Stimulated activated CD8-positive, alpha-beta memory T cell treated with anti-CD3 and anti-CD28 coated beads, Interleukin-4, amount 100 ng/mL, for 1 hour (primary cell): ENCODE results near the gene MACROD2.

Source experiments
- DNase-seq, 2 donors: peaks; one replicate each; pipeline ENCODE4 v3.0.0-alpha.2; 2020; ENCODE audit warnings: low read depth in 2 of 2, low spot score in 1 of 2

Gene MACROD2

DNA sequence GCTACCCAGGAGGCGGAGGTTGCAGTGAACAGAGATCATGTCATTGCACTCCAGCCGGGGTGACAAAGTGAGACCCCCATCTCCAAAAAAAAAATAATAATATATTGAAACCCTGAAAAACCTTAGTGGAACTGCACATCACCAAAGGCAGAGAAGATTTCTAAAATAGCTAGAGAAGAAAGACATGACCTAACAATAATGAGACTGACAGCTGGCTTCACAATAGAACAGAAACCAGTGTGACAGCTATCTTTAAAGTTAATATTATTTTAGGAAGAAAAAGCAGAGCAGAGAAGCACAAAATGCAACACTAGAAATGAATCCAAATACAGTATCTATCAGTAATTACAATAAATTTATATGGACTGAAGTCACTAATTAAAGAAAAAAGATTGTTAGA lies 409.2 kb downstream of the MACROD2 start:
- DNase-seq = no peak

DNA sequence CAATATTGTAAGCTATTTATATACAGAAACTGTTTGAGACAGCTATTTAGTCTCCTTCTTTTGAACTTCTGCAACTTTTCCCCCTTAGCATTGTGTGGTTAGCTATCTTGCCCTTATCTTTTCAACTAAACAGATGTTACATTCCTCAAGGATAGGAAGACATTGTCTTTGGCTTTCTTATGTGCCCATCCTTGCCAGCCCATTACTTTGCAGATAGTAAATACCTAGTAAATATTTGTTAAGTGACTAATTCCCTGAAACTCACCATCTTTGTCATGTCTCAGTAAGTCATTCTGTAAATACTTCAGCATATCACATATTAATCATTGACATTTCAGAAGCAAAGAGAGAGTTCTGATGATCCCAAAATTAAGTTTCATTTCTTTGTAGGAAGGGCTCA lies 411.2 kb downstream of the MACROD2 start:
- DNase-seq = no peak

DNA sequence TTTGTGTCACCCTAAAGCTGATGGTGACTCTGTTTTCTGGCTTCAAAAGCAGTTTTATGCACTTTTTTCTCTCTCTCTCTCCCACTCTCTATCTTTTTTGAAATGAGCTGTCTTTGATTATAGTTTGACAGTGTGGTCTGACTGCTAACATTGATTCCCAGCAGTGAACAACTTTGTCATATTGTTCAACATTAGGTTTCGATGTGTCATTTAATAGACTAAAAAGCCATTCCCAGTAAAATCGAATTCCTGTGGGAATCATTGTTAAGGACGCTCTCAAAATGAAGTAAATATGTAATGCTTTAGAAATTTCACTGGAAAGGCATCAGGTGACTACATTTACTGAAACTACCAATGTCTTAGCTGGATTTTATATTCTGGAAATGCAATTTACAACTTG lies 412.0 kb downstream of the MACROD2 start:
- no peak for DNase-seq

DNA sequence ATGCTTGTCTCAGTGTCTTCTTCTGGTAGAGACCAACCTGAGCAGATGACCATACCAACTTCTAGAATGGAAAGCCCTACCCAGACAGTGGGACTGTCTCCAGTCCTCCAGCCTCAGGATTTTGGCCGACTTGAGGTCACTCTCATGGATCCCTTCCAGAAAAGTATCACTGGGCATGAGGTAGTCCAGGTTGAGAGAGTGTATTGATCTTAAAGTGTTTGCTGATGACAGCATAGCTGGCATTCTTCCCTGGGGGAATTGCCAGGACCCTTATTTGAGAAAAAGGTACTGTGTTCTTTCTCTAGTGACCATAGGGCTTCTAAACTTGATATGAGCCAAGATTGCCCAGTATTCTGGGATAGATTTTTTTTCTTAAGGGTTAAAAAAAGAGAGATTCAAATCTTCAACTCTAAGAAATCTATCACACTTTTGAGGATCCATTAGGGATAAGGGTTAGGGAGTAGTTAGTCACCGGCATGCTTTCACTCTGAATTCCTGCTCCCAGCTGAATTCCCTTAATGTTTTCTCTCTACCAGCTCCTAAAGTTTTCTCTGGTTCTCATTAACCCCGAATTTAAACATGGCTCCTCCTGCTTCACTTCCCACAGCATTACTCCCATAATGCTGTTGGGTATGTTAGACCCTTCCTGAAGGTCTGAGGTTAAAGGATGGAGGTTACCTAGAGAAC lies 415.7 kb downstream of the MACROD2 start:
- no peak for DNase-seq

DNA sequence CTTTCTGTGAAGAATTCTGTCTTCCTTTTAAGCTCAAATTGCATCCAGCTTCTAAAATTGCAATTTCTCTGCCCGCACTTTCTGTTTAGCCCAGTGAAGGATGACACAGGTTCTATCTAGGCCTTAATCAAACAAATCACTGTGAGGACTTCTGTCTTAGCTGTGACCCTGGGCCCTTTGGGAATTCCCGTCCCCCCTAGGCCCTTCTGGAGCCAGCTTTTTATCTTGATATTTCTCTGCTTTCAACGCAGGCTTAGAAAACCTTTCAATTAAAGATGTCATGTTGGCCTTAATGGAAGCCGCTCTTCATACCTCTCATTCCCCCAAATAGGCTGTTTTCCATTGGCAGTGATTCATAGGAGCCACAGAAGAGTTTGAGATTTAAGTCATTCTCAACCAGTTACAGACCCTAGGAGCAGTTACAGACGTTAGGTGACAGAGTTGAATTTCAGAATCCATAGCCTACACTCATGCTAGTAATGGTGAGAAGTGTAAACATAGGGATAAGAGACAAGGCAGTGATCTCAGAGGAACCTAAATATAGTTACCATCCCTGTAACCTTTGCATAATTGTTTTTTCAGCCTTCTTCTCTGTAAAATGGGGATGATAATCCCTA lies 416.9 kb downstream of the MACROD2 start:
- DNase-seq = no peak

DNA sequence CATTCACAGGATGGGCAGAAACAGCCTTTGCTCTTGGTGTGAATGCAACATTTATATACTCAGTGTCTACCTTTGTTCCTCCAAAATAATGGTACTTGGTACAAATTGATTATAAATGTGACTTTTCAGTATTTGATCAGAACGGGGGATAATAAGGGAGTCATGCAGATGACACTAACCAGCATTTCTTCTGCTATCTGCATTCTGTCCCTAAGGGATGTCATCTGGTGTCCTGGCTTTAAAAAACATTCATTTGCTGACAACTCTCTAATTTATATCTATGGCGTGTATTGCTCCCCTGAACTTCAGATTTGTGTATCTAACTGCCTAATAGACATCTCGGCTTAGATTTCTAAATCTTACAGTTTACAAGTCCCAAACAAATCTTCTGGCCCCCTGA lies 418.5 kb downstream of the MACROD2 start:
- no peak for DNase-seq

DNA sequence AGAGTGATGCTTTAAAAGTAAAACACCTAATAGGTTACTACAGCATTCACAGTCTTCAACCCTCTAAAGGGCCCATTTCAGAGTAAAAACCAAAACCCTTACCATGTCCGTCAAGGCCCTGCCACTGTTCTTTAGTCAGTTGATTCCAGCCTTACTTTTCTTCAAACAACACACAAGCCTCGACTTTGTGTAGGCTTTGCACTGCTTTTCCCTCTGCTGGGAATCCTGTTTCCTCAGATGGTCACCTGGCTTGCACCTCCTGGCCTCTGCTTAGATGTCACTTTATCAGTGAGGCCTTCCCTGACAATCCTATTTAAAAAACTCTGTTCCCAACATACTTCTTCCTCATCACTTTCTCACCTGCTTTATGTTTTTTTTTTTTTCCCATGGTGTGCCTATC lies 419.2 kb downstream of the MACROD2 start:
- DNase-seq = no peak

DNA sequence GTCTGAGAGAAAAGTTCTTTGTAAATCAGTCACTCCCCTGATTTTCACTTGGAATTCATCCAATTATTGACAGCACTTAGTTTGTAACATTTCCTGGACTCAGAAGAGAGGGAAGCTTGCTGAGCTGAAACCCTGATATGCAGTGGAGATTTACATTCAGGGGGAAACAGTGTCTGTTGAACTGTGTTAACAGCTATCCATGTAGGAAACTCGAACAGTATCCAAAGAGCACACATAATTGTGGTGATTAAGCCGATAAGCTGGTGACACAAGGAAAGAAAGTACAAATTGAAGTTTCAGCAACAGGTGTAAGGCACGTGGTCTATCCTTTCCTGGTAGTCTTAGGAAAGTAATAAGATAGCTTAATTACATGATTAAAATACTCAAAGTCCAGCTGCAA lies 420.2 kb downstream of the MACROD2 start:
- no peak for DNase-seq

DNA sequence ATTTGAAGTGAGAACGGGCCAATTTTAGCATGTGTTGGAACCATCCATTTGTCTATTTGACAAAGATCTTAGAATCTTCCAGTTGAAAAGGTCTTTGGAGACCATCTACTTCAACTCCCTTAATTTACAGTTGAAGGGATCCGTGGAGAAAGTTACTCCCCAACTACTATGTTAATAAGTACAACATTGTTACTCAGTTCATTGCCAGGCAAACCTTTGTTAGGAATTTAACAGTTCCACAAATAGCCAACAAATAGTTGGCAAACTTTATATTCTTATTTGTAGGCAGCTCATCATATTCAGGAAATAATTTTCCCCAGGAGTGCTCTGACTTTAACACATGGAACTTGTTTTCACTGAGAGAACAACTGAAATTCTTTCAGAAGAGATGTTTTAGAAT lies 423.1 kb downstream of the MACROD2 start:
- no peak for DNase-seq

DNA sequence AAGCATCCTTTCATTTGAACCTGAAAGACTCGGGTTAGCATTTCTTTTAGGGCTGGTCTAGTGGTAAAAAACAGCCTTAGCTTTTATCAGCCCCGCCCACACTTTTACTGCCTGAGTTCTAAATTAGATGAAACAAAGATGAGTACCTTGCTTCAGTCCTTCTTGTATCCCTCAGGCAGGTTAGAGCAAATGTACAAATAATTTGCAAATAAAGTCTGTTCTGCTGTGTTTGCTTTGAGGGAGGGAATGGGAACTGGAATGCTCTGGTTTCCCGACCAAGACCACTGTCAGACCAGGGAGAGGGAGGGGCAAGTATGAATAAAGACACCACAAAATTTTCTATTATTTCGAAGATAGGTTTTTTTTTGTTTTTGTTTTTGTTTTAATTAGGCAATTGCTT lies 427.6 kb downstream of the MACROD2 start:
- no peak for DNase-seq

DNA sequence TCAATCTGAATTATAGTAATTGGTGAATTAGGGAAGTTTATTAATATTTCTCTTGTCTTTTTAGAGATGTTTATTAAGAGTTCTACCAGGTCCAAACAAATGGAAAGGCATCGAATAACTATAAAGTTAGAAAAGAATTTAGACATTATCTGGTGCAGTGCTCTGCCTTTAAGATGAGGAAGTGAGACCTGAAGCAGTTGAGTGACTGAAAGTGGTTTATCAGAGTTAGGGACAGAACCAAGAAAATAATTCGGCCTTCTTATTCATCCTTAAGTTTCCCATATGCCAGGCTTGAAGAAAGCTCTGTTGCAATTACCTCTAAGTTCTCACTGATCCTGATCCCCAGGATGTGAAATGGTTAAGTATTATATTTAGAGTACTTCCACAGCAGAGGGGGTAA lies 436.3 kb downstream of the MACROD2 start:
- DNase-seq = no peak

DNA sequence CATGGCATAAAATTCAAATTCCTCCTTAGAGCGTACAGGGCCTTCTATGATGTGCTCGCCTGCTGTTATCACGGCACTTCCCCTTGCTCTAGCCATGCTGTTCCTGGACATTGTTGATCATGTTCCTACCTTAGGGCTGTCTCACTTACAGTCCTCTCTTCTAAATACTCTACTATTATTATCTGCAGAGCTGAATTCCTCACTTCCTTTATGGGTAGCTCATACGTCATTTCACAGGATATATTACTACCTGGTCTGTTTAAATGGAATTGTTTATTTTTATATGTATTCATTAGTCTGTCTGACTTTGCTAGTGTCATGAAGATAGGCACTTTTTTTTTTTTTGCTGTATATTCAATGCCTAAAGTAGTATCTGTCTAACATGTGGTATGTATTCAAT lies 436.8 kb downstream of the MACROD2 start:
- no peak for DNase-seq

DNA sequence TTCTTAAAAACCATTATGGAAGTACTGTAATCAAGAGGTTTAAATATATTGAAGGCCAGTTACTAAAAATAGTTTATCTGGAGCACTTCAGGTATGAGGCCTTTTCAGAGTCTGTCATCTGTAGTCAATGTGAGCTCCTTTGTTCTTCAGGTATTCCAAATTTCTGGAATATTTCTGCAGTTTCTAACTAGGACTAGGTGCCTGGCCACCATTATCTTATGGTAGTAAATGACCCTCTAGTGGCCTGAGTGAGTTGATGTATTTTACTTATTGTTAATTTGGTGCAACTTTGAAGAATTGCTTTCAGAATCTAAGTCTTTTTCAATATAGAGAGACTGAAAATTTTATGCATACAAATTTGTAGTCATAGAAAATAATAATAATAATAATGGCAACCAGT lies 437.3 kb downstream of the MACROD2 start:
- no peak for DNase-seq

DNA sequence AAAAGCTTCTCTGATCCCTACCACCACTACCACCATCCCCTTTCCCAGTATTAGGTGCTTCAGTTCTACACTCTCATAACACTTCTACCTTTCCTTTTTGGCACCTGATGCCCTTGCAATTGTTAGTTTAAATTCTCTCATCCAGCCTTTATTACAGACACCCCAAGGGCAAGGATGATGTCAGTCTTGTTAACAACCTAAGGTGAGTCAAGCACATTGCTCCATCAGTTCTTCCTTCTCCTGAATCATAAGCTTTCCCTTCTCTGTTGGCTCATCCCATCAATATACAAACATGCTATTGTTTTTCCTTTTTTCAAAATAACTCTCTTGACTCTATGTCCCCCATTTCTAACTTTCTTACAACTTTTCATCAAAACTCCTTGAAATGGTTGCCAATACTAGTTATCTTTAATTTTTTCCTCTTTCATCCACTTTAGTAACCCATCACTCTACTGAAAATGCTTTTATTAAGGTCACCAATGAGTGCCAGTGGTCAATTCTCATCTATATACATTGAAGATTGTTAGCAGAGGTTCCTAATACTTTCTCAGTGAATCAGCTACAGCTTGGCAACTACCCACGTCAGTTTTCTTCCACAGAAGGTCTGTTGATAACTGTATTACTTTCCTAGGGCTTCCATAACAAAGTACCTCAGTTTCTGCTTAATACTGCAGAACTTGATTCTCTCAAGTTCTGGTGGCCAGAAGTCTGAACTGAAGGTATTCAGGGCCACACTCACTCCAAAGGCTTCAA lies 439.2 kb downstream of the MACROD2 start:
- DNase-seq = no peak

DNA sequence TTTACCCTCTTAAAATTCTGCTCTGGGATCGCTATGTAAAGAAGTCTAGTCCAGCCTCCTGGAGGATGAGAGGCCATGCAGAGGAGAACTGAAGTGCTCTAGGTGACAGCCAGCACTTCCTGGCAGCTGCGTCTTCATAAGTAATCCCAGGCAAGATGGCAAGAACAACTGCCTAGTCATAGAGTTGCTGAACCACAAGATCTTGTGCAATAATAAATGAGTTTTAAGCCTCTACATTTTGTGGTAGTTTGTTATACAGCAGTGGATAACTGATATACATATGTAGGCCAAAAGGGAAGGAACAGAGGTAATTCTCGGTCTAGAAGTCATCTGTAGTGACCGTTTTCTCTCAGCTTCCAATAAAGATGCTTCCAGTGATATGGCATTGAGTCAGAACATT lies 445.9 kb downstream of the MACROD2 start:
- DNase-seq = no peak

DNA sequence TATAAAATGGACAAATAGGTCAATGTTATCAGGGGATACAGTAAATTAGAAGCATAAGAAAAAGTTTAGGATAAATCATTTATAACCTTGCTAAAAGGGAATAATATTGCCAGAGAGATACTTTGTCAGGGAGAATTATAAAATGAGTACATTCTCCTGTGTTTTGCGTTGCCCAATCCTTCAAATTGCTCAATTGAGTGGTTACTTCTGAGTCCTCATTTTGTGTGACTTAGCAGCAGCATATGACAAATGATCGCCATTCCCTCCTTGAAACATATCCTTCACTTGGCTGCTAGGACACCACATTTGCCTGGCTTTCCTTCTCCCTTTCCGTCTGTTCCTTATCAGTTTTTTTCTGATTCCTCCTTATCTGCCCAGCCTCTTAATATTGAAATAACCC lies 448.8 kb downstream of the MACROD2 start:
- DNase-seq = no peak

DNA sequence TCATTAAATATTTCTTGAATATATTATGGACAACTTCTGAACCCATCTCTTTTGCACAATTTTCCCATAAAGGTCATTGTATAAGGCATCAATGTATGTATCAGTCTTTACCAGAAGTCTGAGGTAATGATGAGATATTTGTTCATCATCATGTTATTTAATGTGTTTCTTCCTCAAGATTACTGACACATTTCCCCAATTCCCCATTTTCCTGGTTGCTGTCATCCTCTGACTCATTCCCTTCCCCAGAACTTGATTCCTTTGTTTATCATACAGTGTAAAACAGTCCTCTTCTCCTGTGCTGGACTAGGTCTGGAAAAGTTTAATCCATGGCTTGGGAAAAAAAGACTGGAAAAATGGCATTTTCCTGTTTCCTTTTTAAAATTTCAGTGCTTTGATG lies 450.0 kb downstream of the MACROD2 start:
- no peak for DNase-seq

DNA sequence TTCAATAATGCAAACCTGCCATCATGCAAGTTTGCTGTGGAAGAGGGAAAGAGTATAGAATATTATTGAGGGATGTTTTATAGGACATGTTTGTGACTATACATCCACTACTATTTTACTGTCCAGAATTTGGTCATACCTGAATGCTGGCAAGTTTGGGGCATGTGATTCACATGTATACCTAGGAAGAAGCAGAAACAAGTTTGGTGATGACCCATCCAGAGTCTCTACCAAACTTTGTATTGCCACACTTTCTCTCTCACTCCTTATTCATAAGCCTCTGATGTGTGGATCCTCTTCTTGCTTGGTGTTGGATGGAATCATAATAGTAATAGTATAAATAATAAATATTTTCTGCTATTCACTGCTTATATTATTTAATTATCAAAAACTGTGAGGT lies 450.6 kb downstream of the MACROD2 start:
- DNase-seq = no peak

DNA sequence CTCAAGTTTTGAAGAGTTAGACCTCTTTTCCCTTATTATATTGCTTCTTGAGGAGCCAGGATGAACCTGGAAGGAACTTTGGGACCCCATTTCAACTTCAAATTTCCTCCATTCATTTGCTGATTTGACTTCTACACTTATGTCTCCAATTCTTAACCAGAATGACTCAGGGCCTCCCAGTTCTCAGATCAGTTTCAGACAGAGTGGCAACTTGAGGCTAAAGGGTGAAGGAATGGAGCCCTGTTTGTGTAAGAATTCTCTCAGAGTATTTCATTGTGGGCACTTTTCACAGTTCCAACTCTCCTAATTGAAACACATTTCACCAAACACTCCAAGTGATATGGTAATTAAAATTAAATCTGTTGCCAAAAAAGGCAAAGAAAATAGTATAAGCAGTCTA lies 451.1 kb downstream of the MACROD2 start:
- DNase-seq = no peak

DNA sequence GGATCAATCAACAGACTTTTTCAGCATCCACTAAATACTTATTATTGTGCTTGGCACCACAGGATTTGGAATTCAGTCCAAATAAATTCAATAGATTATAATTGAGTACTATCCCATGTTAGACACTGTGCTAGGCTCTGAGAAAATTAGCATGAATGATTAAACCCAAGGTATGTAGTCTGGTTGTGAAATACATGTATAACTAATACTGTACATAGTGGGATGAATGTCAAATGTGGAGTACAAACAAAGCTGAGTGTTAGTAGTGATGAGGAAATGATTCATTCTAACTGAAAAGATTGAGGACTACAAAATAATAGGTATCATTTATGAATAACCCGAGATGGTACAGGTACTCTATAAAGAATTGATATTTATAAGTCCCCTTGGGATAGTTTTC lies 454.0 kb downstream of the MACROD2 start:
- no peak for DNase-seq

DNA sequence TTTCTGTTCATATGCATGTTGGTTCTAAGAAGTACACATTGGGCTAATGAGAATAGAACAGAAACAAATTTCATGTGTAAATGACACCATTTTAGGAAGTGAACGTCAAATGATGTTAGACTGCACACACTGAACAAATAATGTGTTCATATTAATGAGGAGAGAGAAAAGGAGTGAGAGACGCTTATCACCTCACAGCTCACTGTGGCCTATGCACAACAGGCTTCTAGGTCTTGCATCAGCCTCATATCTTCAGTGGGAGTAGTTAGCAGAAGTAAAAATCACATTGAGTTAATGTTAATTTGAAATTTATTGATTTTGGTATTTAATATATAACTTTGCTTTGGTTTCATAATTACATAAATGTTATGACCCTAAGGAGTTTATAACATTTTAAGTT lies 454.9 kb downstream of the MACROD2 start:
- no peak for DNase-seq

DNA sequence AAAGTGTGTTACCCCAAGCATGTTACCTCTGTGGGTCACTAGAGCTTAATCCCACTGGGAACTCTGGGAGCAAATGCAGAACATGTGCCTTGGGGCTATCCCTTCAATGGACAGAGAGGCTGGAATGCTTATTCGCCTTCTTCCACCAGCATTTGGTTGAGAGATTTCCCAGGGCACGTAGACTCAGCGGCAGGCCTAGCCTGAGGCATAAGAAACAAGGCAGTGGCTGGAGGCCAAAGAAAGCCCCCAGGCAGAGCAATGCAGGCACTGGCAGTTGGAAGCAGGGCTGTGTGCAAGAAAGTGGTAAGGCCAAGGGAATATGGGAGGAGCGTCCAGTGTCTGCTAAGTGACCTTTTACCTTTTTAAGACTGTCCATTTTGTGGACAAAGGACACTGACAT lies 456.1 kb downstream of the MACROD2 start:
- DNase-seq = no peak

DNA sequence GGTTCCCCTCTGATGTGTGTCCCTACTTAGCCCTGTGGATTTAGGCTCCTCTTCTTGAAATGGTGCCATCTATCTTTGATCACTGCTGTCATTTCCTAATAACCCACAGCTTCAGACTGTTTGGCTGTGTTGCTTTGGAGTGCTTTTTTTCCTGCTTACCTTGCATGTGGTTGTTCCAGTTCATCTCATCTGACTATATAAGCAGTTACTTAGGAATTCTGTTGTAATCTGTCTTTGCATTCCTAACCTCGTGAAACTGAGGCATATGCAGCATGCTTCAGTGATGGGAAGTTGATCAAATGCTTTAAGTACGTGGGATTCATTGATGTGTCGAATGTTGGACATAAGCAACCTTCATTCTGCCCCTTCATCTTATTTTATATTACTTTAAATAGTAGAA lies 457.9 kb downstream of the MACROD2 start:
- no peak for DNase-seq
